ENCODE results near the gene FAM20B. TPM values are rescaled to one million over a fixed set of nuclear protein-coding genes. Genes with fewer than 3 reads are reported as not detected.
"Not testable (repeated sequence)": the region's sequence is repeated elsewhere in the genome, so short reads cannot be mapped to it uniquely, and the experiment has no call there.

FAM20B gene
- total and polyA plus RNA-seq, 4 experiments from 2014 or later, result 4.3 to 31.9 (median 19.2) TPM

- Histone ChIP-seq H3K9me3 (ENCODE audit: control insufficient read depth in 1 of 2, low read length in 2 of 2) (no peaks in the 10 kb centered on the region), H3K36me3 (ENCODE audit: insufficient read depth, low read length) (no peaks in the 10 kb centered on the region), H3K4me1 (ENCODE audit: insufficient read depth, low read length) (peaks cover 16% of the 10 kb centered on the region), H3K4me3 (ENCODE audit: low read length in 2 of 2) (no peak overlapping the region), H3K27ac (ENCODE audit: low read depth, low read length) (no peak overlapping the region), H3K27me3 (ENCODE audit: insufficient read depth, low read length) (no peaks in the 10 kb centered on the region)
- ChIA-PET POLR2A (ENCODE audit: partially characterized antibody) (no interaction called here), CTCF (ENCODE audit: partially characterized antibody) (interaction anchor here (0.5 to 1.0 kb wide), 2 partner anchors 90 to 229 kb away, joined by 3 read pairs; no protein-coding TSS in a partner anchor)
- peaks cover 0 to 6% (median under 1%) of the 10 kb centered on the region in 8 donors for H3K9me3 Mint-ChIP-seq
- no peak for DNase-seq
- peaks cover 10 to 15% (median 12%) of the 10 kb centered on the region in 4 donors for H3K4me1 Mint-ChIP-seq
- H3K27me3 Mint-ChIP-seq, result no peaks in the 10 kb centered on the region
- no peaks in the 10 kb centered on the region for H3K36me3 Mint-ChIP-seq
- peak overlapping the region in 2 of 7 donors; percentile 38 to 57 for H3K27ac Mint-ChIP-seq
- H3K4me3 Mint-ChIP-seq, result no peak overlapping the region
- intact Hi-C loops (cut with micrococcal nuclease), result no loop called here
These were observed 26.6 kb upstream of the FAM20B start for GRCh38 chr1:178999061-178999460.

DNA sequence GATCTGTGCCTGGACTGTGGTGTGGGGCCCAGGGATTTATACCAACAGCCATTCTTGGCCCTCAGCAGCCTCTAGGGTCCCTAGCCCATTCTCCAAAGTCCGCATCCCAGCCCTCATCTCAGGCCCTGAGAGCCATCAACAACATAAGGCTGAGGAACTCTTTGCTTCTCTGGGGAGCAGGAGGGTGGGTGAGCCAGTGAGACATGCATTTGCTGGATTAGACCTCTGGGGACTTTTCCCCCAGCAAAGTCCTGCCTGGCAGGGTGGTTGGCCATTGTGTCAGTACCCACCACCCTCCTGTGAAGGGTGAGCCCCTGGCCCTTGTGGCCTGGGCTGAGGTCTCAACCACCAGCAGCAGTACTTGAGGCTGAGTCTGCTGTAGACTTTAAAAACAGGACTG lies 24.2 kb upstream of the FAM20B start:
- intact Hi-C loops (cut with micrococcal nuclease), result no loop called here
- Mint-ChIP-seq H3K4me3 (no peak overlapping the region), H3K27me3 (peaks cover 0 to 3% of the 10 kb centered on the region in 2 donors), H3K27ac (no peak overlapping the region), H3K4me1 (peaks cover 11 to 21% (median 16%) of the 10 kb centered on the region in 4 donors), H3K9me3 (no peaks in the 10 kb centered on the region), H3K36me3 (no peaks in the 10 kb centered on the region)
- Histone ChIP-seq H3K27ac (ENCODE audit: low read depth, low read length) (no peak overlapping the region), H3K4me1 (ENCODE audit: insufficient read depth, low read length) (peaks cover 19% of the 10 kb centered on the region), H3K4me3 (ENCODE audit: low read length in 2 of 2) (no peak overlapping the region), H3K36me3 (ENCODE audit: insufficient read depth, low read length) (no peaks in the 10 kb centered on the region), H3K27me3 (ENCODE audit: insufficient read depth, low read length) (no peaks in the 10 kb centered on the region), H3K9me3 (ENCODE audit: control insufficient read depth in 1 of 2, low read length in 2 of 2) (no peaks in the 10 kb centered on the region)
- no peak for DNase-seq
- POLR2A ChIA-PET (ENCODE audit: partially characterized antibody), result no interaction called here
- CTCF ChIA-PET (ENCODE audit: partially characterized antibody), result interaction anchor here (1.0 to 1.7 kb wide), 2 partner anchors 234 to 469 kb away, joined by 3 to 5 read pairs; no protein-coding TSS in a partner anchor

DNA sequence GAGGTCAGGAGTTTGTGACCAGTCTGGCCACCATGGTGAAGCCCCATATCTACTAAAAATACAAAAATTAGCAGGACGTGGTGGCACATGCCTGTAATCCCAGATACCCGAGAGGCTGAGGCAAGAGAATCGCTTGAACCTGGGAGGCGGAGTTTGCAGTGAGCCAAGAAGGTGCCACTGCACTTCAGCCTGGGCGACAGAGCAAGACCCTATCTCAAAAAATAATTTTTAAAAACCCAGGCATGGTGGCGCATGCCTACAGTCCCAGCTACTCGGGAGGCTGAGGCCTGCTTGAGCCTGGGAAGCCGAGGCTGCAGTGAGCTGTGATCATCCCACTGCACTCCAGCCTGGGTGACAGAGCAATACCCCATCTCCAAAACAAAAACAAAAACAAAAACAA lies 23.6 kb upstream of the FAM20B start:
- H3K27me3 Mint-ChIP-seq; H3K36me3 Mint-ChIP-seq; H3K27ac ChIP-seq (ENCODE audit: low read depth, low read length); H3K9me3 Mint-ChIP-seq; H3K27ac Mint-ChIP-seq; POLR2A ChIA-PET (ENCODE audit: partially characterized antibody); DNase-seq; H3K36me3 ChIP-seq (ENCODE audit: insufficient read depth, low read length); H3K9me3 ChIP-seq (ENCODE audit: control insufficient read depth in 1 of 2, low read length in 2 of 2); H3K27me3 ChIP-seq (ENCODE audit: insufficient read depth, low read length); H3K4me3 ChIP-seq (ENCODE audit: low read length in 2 of 2): not testable (repeated sequence)
- H3K4me1 Mint-ChIP-seq, result peaks cover 11 to 21% (median 16%) of the 10 kb centered on the region in 4 donors
- intact Hi-C loops (cut with micrococcal nuclease), result loop anchor here (1.0 to 2.0 kb wide), 3 partner anchors 227 to 691 kb away; no protein-coding TSS in a partner anchor
- CTCF ChIA-PET (ENCODE audit: partially characterized antibody), result interaction anchor here (0.7 to 5.3 kb wide), 17 partner anchors 16 to 475 kb away, joined by 3 to 55 read pairs (median 6); no protein-coding TSS in a partner anchor
- H3K4me1 ChIP-seq (ENCODE audit: insufficient read depth, low read length), result peaks cover 19% of the 10 kb centered on the region
- peak overlapping the region in 1 of 8 donors; percentile 13 for H3K4me3 Mint-ChIP-seq

- H3K4me3 Mint-ChIP-seq, result peak overlapping the region in 6 of 8 donors; percentile 9 to 71 (median 24)
- H3K36me3 ChIP-seq (ENCODE audit: insufficient read depth, low read length), result no peaks in the 10 kb centered on the region
- H3K27me3 Mint-ChIP-seq, result peaks cover 0 to 3% of the 10 kb centered on the region in 2 donors
- H3K9me3 ChIP-seq (ENCODE audit: control insufficient read depth in 1 of 2, low read length in 2 of 2), result no peaks in the 10 kb centered on the region
- ChIA-PET POLR2A (ENCODE audit: partially characterized antibody) (no interaction called here), CTCF (ENCODE audit: partially characterized antibody) (interaction anchor here (0.6 to 5.3 kb wide), 39 partner anchors 8 to 812 kb away, joined by 3 to 55 read pairs (median 4); partner anchors contain the start of gene ANGPTL1)
- H3K4me1 Mint-ChIP-seq, result peaks cover 11 to 21% (median 16%) of the 10 kb centered on the region in 4 donors
- intact Hi-C loops (cut with micrococcal nuclease), result loop anchor here (1.0 to 2.0 kb wide), 3 partner anchors 228 to 692 kb away; no protein-coding TSS in a partner anchor
- H3K4me3 ChIP-seq (ENCODE audit: low read length in 2 of 2), result no peak overlapping the region
- peak overlapping the region in 5 of 7 donors; percentile 15 to 86 (median 77) for H3K27ac Mint-ChIP-seq
- H3K27ac ChIP-seq (ENCODE audit: low read depth, low read length), result no peak overlapping the region
- no peaks in the 10 kb centered on the region for H3K27me3 ChIP-seq (ENCODE audit: insufficient read depth, low read length)
- no peaks in the 10 kb centered on the region for H3K36me3 Mint-ChIP-seq
- peak; percentile 39 to 59 (median 44) for DNase-seq
- H3K4me1 ChIP-seq (ENCODE audit: insufficient read depth, low read length), result peaks cover 19% of the 10 kb centered on the region
- H3K9me3 Mint-ChIP-seq, result no peaks in the 10 kb centered on the region
These were observed 22.9 kb upstream of the FAM20B start for GRCh38 chr1:179002552-179003345.

DNA sequence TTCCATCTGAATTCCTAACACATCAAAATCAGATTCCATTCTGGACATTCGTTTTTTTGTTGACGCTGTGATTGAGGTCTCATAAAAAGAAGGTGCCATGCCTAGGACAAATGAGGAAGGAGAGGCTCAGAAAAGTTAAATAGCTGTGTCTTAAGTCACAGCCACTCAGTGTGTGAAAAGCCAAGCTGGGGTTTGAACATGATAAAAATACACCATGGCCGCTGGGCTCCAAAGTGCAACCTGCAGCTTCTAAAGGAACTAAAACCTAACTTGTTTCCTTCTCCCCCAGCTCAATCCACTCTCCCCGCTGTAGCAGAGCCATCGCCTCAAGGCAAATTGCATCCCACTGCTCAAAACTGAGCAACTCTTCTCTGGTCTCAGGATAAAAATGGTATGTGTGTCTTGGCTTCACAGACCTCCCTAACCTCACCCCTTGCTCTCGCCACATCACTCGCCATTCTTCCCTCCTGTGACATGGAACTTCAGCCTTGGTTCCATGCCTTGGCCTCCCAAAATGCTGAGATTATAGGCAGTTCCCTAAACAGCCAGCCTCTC lies 22.1 kb upstream of the FAM20B start:
- peaks cover 11 to 21% (median 16%) of the 10 kb centered on the region in 4 donors for H3K4me1 Mint-ChIP-seq
- Histone ChIP-seq H3K4me1 (ENCODE audit: insufficient read depth, low read length) (peaks cover 19% of the 10 kb centered on the region), H3K4me3 (ENCODE audit: low read length in 2 of 2) (no peak overlapping the region), H3K36me3 (ENCODE audit: insufficient read depth, low read length) (no peaks in the 10 kb centered on the region), H3K27ac (ENCODE audit: low read depth, low read length) (no peak overlapping the region), H3K27me3 (ENCODE audit: insufficient read depth, low read length) (no peaks in the 10 kb centered on the region), H3K9me3 (ENCODE audit: control insufficient read depth in 1 of 2, low read length in 2 of 2) (no peaks in the 10 kb centered on the region)
- peak overlapping the region in 4 of 8 donors; percentile 27 to 52 (median 51) for H3K4me3 Mint-ChIP-seq
- no peaks in the 10 kb centered on the region for H3K36me3 Mint-ChIP-seq
- no peaks in the 10 kb centered on the region for H3K9me3 Mint-ChIP-seq
- ChIA-PET CTCF (ENCODE audit: partially characterized antibody) (interaction anchor here (0.7 to 5.3 kb wide), 35 partner anchors 8 to 811 kb away, joined by 3 to 55 read pairs (median 6); partner anchors contain the start of gene ANGPTL1), POLR2A (ENCODE audit: partially characterized antibody) (no interaction called here)
- peak overlapping the region; percentile 62 to 89 (median 75) for H3K27ac Mint-ChIP-seq
- intact Hi-C loops (cut with micrococcal nuclease), result loop anchor here (2.0 kb wide), 3 partner anchors 229 to 693 kb away; no protein-coding TSS in a partner anchor
- no peak for DNase-seq
- peaks cover 0 to 3% of the 10 kb centered on the region in 2 donors for H3K27me3 Mint-ChIP-seq

GRCh38 chr1:179007233-179007632 lies 18.5 kb upstream of the FAM20B start:
- Histone ChIP-seq H3K27me3 (ENCODE audit: insufficient read depth, low read length) (no peaks in the 10 kb centered on the region), H3K4me1 (ENCODE audit: insufficient read depth, low read length) (peaks cover 19% of the 10 kb centered on the region), H3K27ac (ENCODE audit: low read depth, low read length) (no peak overlapping the region), H3K36me3 (ENCODE audit: insufficient read depth, low read length) (no peaks in the 10 kb centered on the region), H3K4me3 (ENCODE audit: low read length in 2 of 2) (no peak overlapping the region), H3K9me3 (ENCODE audit: control insufficient read depth in 1 of 2, low read length in 2 of 2) (no peaks in the 10 kb centered on the region)
- CTCF ChIA-PET (ENCODE audit: partially characterized antibody), result interaction anchor here (1.1 to 5.3 kb wide), 3 partner anchors 9 to 462 kb away, joined by 3 to 36 read pairs (median 4); no protein-coding TSS in a partner anchor
- no peak for DNase-seq
- H3K4me3 Mint-ChIP-seq, result no peak overlapping the region
- H3K27me3 Mint-ChIP-seq, result peaks cover 0 to 3% of the 10 kb centered on the region in 2 donors
- no peak overlapping the region for H3K27ac Mint-ChIP-seq
- H3K36me3 Mint-ChIP-seq, result no peaks in the 10 kb centered on the region
- H3K4me1 Mint-ChIP-seq, result peaks cover 11 to 21% (median 16%) of the 10 kb centered on the region in 4 donors
- no peaks in the 10 kb centered on the region for H3K9me3 Mint-ChIP-seq
- POLR2A ChIA-PET (ENCODE audit: partially characterized antibody), result no interaction called here
- intact Hi-C loops (cut with micrococcal nuclease), result no loop called here

- no peaks in the 10 kb centered on the region for H3K4me1 Mint-ChIP-seq
- no peak overlapping the region for H3K4me3 Mint-ChIP-seq
- POLR2A ChIA-PET (ENCODE audit: partially characterized antibody), result no interaction called here
- no peak overlapping the region for H3K4me3 ChIP-seq (ENCODE audit: low read length in 2 of 2)
- no peaks in the 10 kb centered on the region for H3K36me3 Mint-ChIP-seq
- H3K36me3 ChIP-seq (ENCODE audit: insufficient read depth, low read length), result no peaks in the 10 kb centered on the region
- H3K9me3 Mint-ChIP-seq, result no peaks in the 10 kb centered on the region
- H3K9me3 ChIP-seq (ENCODE audit: control insufficient read depth in 1 of 2, low read length in 2 of 2), result no peaks in the 10 kb centered on the region
- DNase-seq, result no peak
- H3K27ac Mint-ChIP-seq, result no peak overlapping the region
- no peak overlapping the region for H3K27ac ChIP-seq (ENCODE audit: low read depth, low read length)
- H3K4me1 ChIP-seq (ENCODE audit: insufficient read depth, low read length), result no peaks in the 10 kb centered on the region
- intact Hi-C loops (cut with micrococcal nuclease), result no loop called here
- peaks cover 0 to 2% of the 10 kb centered on the region in 2 donors for H3K27me3 Mint-ChIP-seq
- no peaks in the 10 kb centered on the region for H3K27me3 ChIP-seq (ENCODE audit: insufficient read depth, low read length)
- CTCF ChIA-PET (ENCODE audit: partially characterized antibody), result no interaction called here
These were observed 15.0 kb upstream of the FAM20B start for GRCh38 chr1:179010671-179011070.

Measured in CD4-positive, alpha-beta memory T cell (primary cell).